Suprapubic skin (tissue), 4 donors: ENCODE measurements around the gene TNKS2.

Source experiments
- POLR2A ChIP-seq, 2 donors: fragments of 450-650 bp; IDR thresholded peaks; one replicate each; pipeline ENCODE4 v1.6.1; 2017; ENCODE audit warnings: antibody characterized with exemption in 2 of 2, mild to moderate bottlenecking in 2 of 2, moderate library complexity in 2 of 2
- POLR2AphosphoS5 ChIP-seq, 3 donors: sonication (generic); formaldehyde crosslinking; IDR thresholded peaks; one replicate each; pipeline ENCODE4 v1.6.1; 2017; ENCODE audit warnings: antibody characterized with exemption in 3 of 3
- TF ChIP-seq, protein P1 (sequence below), 2 donors: fragments of 200-600 bp in 1 of 2; fragments of 450-650 bp in 1 of 2; sonication (generic) in 1 of 2; IDR thresholded peaks; one replicate each; pipeline ENCODE4 v1.5.1; 2016 to 2019; ENCODE audit warnings: antibody characterized with exemption in 2 of 2, mild to moderate bottlenecking in 1 of 2, moderate library complexity in 1 of 2

DNA sequence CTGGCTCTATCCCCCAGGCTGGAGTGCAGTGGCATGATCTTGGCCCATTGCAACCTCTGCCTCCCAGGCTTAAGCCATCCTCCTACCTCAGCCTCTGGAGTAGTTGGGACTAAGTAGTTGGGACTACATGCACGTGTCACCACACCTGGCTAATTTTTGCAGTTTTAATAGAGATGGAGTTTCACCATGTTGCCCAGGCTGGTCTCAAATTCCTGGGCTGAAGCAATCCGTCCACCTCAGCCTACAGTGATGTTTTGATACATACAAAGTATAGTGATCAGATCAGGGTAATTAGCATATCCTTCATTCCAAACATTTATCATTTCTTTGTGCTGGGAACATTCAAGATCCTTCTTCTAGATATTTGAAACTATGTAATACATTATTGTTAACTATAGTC is 22.5 kb upstream of the TNKS2 start:
- TF ChIP-seq, protein P1, sequence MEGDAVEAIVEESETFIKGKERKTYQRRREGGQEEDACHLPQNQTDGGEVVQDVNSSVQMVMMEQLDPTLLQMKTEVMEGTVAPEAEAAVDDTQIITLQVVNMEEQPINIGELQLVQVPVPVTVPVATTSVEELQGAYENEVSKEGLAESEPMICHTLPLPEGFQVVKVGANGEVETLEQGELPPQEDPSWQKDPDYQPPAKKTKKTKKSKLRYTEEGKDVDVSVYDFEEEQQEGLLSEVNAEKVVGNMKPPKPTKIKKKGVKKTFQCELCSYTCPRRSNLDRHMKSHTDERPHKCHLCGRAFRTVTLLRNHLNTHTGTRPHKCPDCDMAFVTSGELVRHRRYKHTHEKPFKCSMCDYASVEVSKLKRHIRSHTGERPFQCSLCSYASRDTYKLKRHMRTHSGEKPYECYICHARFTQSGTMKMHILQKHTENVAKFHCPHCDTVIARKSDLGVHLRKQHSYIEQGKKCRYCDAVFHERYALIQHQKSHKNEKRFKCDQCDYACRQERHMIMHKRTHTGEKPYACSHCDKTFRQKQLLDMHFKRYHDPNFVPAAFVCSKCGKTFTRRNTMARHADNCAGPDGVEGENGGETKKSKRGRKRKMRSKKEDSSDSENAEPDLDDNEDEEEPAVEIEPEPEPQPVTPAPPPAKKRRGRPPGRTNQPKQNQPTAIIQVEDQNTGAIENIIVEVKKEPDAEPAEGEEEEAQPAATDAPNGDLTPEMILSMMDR (IDR thresholded peaks at IDR 0.05): no peak
- TF ChIP-seq POLR2AphosphoS5 (IDR thresholded peaks at IDR 0.05) (no peak), POLR2A (IDR thresholded peaks at IDR 0.05) (no peak)
